NCI-H1417 (cell line): Measurements from ENCODE around the gene CALY.

Source experiments
- DNase-seq, 3 experiments: peaks; one replicate each; lab custom pipeline; 2025; lab: John Stamatoyannopoulos, UW

Gene CALY

DNA sequence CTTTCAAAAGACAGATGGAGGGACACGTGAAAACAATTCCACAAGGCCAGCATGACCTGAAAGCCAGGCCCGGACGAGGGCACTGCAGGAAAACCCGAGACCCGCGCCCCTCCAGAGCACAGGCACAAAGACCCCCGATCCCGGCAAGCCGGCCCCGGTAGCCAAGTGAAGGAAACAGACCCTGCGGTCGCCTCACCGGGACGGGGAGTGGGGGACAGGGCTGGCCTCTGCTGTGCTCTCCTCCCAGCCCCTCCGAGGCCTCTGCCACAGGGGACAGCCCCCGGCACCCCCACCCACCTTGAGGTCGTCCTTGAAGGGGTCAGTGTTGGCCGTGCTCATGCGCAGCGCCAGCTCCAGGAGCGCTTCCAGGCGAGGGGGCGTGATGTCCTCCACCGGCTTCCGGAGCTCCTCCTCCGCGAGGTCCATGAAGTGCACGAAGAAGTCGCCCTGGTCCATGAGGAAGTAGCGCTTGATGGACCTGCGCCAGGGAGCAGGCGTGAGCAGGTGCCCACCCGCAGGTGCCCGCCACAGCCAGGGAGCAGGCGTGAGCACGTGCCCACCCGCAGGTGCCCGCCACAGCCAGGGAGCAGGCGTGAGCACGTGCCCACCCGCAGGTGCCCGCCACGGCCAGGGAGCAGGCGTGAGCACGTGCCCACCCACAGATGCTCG, 48.7 kb downstream of the CALY start:
- no peak for DNase-seq

DNA sequence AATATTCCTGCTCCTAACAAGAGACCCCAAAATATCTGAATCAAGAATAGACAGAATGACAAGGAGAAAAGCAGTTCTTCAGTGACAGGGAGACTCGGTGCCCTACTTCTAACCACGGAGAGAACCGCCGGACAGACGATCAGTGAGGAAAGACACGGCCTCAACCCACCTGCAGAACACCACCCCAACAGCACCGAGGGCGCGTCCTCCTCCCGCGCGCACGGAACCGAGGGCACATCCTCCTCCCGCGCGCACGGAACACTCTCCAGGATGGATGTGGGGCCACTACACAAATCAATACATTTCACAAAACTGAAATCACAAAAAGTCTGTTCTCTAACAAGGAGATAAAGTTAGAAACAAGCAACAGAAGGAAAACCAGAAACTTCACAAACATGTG, 50.3 kb downstream of the CALY start:
- no peak for DNase-seq

DNA sequence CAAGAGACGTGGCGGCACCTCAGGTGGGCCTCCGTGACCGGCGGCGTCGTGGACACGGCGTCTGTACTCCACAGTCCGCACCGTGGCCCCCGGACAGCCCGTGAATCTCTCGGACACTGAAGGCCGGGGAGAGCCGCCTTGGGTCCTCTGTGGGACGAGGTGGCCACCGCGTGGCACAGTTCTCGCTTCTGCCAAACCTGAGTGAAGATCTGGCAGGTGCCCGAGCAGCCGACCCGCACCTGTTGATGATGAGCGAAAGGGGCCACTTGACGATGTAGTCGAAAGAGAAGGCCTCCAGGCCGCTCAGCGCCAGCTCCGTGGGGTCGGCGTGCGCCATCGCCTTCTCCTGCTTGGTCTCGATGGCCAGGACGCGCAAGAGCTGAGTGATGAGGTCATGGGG, 51.5 kb downstream of the CALY start:
- no peak for DNase-seq

DNA sequence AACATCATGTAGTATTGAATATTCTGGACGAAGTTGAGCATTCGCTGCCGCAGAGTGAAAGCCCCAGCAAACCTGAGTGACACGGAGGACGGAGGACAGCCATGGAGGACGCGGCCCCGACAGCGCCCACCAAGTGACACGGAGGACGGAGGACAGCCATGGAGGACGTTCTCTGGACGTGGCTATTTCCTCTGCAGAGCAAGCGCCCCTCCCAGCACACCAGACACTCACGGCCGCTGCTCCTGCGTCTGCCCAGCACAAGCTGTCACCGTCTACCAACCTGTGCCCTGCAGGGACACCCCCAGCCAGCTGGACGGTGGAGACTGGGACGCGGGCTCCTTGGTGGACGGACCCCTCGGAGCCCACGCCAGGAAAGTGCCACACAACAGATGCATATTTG, 52.8 kb downstream of the CALY start:
- no peak for DNase-seq

DNA sequence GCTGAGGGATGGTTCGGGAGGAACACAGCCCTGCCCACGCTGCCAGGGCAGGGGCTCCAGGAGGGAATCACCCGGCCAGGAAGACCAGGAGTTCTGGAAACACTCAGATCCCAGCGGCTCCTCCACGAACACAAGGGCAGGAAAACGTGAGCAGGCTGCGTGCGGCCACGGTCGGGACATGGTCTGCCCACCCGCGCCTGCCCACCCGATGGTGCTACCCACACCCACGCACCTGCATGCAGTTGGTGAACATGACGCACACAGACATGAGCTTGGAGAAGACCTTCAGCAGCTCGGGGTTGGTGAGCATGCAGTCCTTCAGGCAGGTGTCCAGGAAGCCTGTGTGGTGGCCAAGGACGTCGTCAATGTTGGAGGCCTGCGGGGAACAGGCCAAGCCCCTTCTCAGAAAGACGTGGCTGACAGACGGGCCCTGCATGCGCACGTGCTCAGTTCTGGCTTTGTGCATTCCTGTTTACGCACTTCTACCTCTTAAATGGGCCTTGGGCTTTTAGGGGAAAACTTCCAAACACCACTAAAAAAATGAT, 53.8 kb downstream of the CALY start:
- no peak for DNase-seq

DNA sequence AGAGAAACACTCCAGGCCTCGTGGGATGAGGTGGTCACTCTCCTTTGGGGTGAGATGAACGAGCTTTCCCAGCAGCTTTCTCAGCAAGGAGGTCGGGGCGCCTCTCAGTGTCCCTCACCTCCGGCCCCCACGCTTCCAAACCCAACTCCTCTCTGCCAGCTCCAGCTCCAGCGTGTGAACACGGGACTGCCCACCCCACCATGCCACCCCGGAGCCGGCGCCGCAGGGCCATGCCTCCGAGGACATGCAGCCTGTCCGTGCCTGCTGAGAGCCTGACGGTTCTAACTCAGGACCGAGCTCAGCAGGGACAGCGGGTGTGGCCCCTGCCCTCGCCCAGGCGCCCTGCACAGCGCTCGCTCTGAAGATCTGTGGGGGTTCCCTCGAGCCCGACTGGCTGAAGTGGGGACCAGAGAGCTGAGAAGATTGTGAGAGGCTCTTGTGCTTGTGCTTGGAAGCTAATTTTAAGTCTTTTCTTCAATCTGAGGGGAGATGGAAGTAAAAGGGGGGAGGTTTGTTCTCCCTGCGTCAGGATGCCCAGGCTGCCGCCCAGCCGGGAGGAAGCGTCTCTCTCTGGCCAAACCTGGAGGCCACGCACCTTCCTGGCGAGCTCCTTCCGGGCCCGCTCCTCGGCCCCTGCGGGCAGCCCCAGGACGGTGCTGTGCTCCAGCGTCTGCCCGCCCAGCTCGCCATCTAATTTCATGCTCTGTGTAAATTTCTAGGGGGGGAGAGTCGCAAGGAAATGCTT, 54.9 kb downstream of the CALY start:
- no peak for DNase-seq

DNA sequence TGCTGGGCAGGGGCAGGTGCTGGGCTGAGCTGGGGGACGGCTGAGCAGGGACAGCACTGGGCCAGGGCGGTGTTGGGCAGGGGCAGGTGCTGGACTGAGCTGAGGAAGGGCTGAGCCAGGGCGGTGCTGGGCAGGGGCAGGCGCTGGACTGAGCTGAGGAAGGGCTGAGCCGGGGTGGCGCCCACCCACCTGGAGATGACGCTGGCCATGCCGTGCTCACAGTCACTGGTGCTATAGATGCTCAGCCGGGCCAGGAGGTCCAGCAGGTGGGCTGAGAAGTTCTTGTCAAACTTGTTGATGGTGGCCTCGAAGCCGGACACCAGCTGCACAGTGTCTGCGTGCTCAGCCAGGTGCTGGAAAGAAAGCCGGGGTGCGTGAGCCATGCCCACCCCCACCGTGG, 55.6 kb downstream of the CALY start:
- DNase-seq, result no peak

DNA sequence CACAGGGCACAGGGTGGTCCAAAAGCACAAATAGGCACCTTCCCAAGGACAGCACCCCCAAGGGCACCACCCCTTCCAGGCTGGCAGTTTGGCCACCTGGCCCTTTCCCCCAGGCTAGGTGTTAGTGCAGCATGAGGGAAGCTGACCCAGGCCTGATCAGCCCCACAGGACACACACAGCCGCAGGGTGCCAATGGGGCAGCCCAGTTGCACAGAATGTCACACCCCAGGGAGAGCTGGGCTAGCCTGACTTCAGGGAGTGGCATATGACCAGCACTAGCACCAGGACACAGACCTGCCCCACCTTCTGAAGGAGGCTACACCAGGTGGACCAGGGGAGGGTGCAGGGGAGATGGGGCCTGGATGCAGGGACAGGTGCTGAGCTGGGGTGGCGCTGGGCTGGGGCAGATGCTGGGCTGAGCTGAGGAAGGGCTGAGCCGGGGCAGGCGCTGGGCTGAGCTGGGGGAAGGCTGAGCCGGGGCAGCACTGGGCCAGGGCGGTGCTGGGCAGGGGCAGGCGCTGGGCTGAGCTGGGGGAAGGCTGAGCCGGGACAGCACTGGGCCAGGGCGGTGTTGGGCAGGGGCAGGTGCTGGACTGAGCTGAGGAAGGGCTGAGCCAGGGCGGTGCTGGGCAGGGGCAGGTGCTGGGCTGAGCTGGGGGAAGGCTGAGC, 56.2 kb downstream of the CALY start:
- no peak for DNase-seq

DNA sequence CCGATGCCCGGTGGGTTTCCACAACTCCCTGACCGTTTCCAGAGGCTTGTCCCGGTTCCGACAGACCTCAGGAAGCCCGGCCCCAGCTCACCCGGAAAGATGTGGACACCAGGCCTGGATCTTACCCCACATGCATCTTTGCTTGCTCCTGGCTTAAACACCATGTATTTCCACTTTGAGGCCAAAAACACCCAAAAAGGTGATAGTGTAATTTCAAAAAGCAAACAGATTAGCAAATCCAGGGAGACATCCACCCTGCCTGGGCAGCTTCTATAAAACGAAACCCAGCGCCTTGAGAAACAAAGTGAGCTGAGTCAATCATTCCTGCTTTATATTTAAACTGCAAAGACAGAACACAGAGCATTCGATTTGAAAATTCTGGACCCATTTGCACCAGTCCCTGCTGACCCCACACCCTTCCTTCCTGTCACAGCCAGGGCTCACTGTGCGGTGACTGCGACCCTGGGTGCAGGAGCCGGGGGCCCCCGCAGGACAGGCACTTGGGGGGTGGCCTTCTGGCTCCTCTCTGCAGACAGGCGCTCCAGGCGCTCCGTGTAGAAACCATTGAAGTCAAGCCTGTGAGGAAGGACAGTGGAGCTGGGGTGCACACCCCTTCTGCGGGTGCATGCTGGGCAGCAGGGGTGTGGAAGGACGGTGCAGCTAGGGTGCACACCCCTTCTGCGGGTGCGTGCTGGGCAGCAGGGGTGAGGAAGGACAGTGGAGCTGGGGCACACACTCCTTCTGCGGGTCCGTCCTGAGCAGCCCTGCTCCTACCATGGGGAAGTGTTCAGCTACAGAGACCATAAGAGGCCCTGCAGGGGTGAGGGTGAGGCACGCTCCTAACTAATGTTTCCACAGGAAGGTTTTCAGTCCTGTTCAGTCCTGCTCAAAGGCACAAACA, 57.1 kb downstream of the CALY start:
- DNase-seq, result no peak

DNA sequence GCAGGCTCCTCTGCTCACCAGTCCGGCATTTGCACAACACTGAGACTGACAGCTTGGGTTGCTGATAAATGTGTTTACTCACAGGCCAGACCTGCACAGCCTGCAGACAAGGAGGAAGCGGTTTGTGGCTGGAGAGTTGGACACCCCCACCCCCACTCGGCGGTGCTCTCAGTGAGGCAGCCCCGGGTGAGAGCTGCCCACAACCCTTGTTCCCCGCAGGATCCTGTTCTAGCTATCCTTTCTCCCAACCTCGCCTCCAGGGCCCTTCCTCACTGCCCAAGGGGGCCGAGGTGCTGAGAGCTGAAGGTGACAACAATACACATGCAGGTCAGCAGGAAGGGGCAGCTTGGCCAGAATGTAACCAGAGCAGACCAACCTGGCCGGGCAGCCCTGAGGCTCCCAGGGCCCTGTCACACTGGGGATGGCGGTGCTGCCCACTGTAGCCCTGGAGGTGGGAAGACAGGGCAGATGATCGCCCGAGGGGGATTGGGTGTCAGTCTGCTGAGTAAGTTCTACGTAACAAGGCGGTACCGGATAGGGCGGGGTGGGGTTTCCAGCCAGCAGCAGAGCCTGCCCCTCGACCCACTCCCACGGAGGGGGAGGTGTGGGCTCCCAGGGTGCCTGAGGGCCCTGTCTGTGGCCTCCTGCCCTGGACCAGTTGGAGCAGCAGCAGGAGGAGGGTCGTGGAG, 58.0 kb downstream of the CALY start:
- DNase-seq, result peak; percentile 4 to 13 (median 10)

DNA sequence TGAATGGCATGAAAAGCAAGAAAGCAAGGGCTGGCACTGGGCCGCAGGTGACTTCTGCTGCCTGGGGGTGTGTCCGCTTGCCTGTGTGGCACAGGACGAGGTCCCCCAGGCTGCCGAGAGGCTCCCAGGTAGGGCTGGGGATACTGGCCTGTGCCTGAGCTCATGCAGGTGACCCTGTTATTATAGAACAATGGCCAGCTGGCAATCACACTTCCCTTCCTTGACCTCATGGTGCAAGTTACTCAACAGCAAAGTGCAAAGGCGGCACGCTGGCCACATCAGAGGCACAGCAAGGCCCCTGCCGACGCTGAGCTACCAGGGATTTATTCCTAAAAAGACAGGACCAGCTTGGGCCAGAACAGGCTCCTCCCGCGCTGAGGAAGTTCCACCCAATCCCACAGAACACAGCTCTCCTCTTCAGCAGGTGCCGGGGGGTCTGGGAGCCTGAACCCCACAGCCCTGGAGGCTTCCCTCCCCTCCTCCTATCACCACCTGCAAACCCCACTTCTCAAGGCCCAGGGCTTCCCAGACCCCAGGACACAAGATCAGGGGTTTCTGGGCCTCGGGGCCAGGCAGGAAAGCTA, 58.6 kb downstream of the CALY start:
- DNase-seq, result peak in 2 of 3 experiments; percentile 9 to 10

DNA sequence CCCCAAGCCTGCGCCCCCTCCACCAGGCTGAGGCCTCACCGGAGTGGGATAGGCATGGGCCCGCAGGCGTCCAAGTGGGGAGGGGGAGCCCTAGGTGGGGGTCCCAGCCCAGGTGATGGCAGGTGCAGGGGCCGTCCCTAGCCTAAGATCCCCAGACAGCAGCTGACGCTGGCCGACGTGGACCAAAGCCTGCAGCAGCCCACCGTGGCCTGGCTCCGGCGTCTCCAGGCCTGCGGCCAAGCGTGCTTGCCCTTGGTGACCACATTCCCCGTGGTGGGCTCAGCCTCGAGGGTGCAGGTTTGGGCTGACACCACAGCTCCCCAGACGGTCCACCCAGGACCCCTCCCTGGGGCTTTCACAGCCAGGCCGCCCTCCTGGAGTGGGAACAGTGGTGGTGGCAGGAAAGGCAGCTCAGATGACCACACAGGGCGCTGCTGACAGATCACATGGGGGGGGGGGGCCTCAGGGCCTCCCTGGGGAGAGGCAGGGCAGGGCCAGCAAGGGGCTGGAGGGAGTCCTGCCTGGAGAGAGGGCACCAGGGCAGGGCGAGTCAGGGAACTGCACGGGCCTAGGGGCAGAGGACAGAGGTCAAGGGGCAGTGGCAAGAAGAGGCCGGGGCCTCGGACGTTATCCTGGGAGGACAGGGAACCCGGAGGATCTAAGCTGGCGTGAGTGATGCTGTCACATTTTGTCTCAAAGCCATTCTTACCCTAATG, 59.3 kb downstream of the CALY start:
- no peak for DNase-seq

DNA sequence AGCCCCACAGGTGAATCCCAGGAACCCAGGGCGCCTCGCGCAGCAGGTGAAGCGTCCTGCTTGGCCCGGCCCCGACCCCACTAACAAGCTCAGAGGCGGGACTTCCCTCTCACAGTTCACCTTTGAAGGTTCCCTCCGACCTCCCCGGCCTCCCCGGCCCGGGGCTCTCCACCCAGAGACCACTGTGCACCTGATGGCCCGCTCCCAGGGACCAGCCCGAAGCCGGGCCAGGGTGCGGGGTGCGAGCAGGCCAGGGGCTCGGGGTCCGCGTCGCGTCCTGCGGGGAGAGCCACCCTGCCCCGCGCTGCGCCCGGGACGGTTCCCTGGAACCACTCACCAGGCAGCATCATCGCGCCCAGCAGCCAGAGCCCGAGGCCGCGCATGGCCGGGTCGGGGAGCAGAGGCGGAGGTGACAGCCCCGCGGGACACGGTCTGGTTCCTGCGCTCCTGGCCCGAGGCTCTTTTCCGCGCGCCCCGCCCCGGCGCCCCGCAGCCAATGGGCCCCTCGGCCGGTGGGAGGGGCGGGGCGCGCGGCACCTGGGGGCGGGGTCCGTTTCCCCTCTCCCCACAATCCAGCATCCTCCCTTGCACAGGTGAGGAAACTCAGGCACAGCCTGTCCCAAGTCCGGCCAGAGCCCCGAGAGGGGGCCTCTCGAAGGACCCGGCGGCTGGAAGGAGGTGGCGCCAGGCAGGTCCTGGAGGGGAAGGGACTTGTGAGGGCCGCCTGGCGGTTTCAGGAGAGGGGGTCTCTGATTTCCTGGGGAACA, 60.1 kb downstream of the CALY start, which contains the start of gene ADAM8:
Gene ADAM8 (minus strand): TSS at position 434 of the 767 bp plus-strand sequence. CDS start 51 bp downstream, at position 383.
- DNase-seq, result no peak

DNA sequence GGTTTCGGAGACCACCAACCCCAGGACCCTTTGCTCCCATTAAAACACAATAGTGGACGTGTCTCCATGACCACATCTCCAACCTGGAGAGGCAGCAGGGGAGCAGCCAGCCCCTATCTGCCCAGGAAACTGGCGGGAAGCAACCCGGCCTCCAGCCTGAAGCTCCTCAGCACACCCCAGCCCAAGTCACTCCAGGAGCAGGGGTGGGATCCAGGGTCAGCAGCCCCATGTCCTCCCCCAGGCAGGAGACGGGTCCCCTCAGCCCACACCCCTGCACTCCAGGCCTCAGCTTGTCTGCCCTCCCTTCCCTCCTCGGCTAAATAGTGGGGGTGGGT, 60.6 kb downstream of the CALY start:
- DNase-seq, result no peak

DNA sequence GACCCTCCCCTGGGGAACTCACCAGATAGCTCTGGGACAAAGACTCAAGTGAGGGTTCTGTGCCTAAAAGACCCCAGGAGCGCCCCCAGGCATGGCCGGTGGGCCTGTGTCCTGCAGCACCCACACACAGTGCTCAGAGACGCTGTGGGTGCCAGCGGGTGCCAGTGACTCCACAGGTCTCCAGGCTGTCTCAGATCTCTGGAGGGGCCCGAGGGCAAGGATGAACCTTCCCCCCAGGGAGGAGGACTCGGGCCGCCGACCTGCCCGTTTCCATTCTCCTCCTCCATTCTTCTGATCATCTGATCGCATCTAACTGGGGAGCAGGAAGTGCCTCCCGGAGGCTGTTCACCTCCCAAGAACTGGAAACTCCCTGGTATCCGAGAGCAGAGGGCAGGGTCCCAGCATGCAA, 61.0 kb downstream of the CALY start:
- no peak for DNase-seq

DNA sequence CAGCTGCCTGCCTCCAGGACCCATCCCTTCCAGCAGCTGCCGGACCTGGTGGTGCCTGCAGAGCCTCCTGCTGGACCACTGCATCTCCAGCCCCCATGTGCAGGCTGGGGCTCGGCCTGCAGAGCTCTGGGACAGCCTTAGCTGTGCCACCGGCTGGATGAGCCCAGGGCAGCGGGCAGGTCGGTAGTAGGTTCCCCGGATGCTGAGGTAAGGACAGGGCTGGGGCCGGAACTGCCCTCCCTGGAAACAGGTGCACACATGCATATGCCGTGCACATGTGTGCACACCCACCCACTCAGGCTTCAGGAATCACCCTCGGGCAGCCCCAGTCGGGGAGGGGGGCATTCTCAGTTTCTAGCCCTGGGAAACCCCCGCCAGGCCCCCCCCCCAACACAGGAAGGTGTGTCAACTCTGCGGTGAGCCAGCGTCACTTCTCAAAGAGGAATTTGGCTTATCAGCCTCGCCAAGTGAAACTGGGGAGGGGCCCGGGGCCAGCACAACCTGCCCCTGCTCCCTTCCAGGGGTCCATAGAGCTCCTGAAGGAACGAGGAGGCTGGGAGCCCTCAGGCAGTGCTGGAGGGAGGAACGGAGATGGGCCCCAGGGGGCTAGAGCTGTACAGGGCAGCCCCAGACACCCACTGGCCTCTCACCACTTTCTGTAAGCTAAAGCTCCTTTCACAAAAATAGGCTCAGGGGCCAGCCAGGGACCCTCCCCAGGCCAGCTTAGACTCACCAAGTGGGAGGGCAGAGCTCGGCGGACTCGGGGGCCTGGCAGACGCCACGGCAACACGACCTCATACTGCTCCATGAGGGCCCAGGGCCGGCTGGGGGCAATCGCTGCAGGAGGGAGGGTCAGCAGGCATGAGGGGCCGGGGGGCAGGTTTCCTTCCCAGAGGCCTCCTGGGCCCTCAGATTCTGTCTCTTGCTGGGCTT, 61.7 kb downstream of the CALY start:
- DNase-seq, result no peak
